GM21528 (cell line): Measurements from ENCODE around the gene STK36.

Experiments
- ATAC-seq: cut with Tn5 transposase; IDR thresholded peaks from one replicate; pipeline ENCODE4 v1.9.1; 2021; ENCODE audit warnings: mild to moderate bottlenecking, moderate library complexity; ENCODE audit not compliant: unreplicated experiment, low FRiP score

Gene STK36

GRCh38 chr2:218718058-218718457 lies 46.2 kb downstream of the STK36 start:
- no peak for ATAC-seq

GRCh38 chr2:218719457-218719856 lies 47.6 kb downstream of the STK36 start:
- no peak for ATAC-seq

- no peak for ATAC-seq
Observed at GRCh38 chr2:218720048-218721041, 48.5 kb downstream of the STK36 start.

GRCh38 chr2:218721488-218721887 lies 49.6 kb downstream of the STK36 start:
- no peak for ATAC-seq

GRCh38 chr2:218721934-218722333 lies 50.0 kb downstream of the STK36 start:
- no peak for ATAC-seq

- no peak for ATAC-seq
Observed at GRCh38 chr2:218722419-218722818, 50.5 kb downstream of the STK36 start.

GRCh38 chr2:218722876-218723785 lies 51.2 kb downstream of the STK36 start:
- ATAC-seq, result no peak

GRCh38 chr2:218726004-218726574 lies 54.2 kb downstream of the STK36 start:
- ATAC-seq, result no peak

- no peak for ATAC-seq
Observed at GRCh38 chr2:218727502-218728165, 55.7 kb downstream of the STK36 start.

GRCh38 chr2:218729640-218730039 lies 57.8 kb downstream of the STK36 start:
- no peak for ATAC-seq

- ATAC-seq, result no peak
Observed at GRCh38 chr2:218732052-218732760, 60.3 kb downstream of the STK36 start.

GRCh38 chr2:218732761-218733158 lies 60.9 kb downstream of the STK36 start:
- no peak for ATAC-seq

- ATAC-seq, result no peak
Observed at GRCh38 chr2:218733171-218734021, 61.5 kb downstream of the STK36 start.

- no peak for ATAC-seq
Observed at GRCh38 chr2:218734190-218734975, 62.5 kb downstream of the STK36 start.

GRCh38 chr2:218736531-218736930 lies 64.6 kb downstream of the STK36 start:
- ATAC-seq, result no peak

- no peak for ATAC-seq
Observed at GRCh38 chr2:218743068-218743467, 71.2 kb downstream of the STK36 start.

- no peak for ATAC-seq
Observed at GRCh38 chr2:218744615-218745014, 72.7 kb downstream of the STK36 start.

- no peak for ATAC-seq
Observed at GRCh38 chr2:218745160-218745558, 73.3 kb downstream of the STK36 start.
